Spleen (tissue), 11 donors: ENCODE results near the gene ANKRD17. TPM values are rescaled to one million over a fixed set of nuclear protein-coding genes. Genes with fewer than 3 reads are reported as not detected.
A peak's percentile ranks its signal among the peaks of the same experiment; 100 is the strongest.

Experiments
- DNase-seq: peaks from one replicate; pipeline ENCODE4 v3.0.0-alpha.2; 2020
- H3K27ac ChIP-seq, 8 donors: fragments of 200-600 bp; sonication (generic) in 7 of 8; 1 replicate in 4 of 8; 2 replicates in 4 of 8; pipeline versions ENCODE4 v1.5.0 to v1.8.0; 2016 to 2021; ENCODE audit warnings: inconsistent platforms in 4 of 8, mild to moderate bottlenecking in 4 of 8, moderate library complexity in 1 of 8
- H3K27me3 ChIP-seq, 7 donors: fragments of 200-600 bp; sonication (generic) in 6 of 7; replicated peaks in 1 of 7; 1 replicate in 4 of 7; 2 replicates in 3 of 7; pipeline versions ENCODE4 v1.5.0 to v1.8.0; 2016 to 2021; ENCODE audit warnings: inconsistent platforms in 3 of 7, mild to moderate bottlenecking in 1 of 7
- H3K36me3 ChIP-seq, 6 donors: fragments of 200-600 bp; sonication (generic) in 5 of 6; 1 replicate in 4 of 6; 2 replicates in 2 of 6; pipeline versions ENCODE4 v1.5.0 to v1.8.0; 2016 to 2021; ENCODE audit warnings: inconsistent platforms in 2 of 6
- H3K4me1 ChIP-seq, 6 donors: fragments of 200-600 bp; sonication (generic) in 5 of 6; 1 replicate in 3 of 6; 2 replicates in 3 of 6; pipeline versions ENCODE4 v1.5.0 to v1.8.0; 2016 to 2021; ENCODE audit warnings: inconsistent platforms in 3 of 6
- H3K4me3 ChIP-seq, 8 donors: fragments of 200-600 bp; sonication (generic) in 7 of 8; 1 replicate in 4 of 8; 2 replicates in 4 of 8; pipeline versions ENCODE4 v1.5.0 to v1.8.0; 2016 to 2021; ENCODE audit warnings: inconsistent platforms in 4 of 8, mild to moderate bottlenecking in 4 of 8, moderate library complexity in 2 of 8
- H3K9me3 ChIP-seq, 8 donors: fragments of 200-600 bp; sonication (generic) in 7 of 8; 1 replicate in 4 of 8; 2 replicates in 4 of 8; pipeline versions ENCODE4 v1.5.0 to v1.8.0; 2016 to 2021; ENCODE audit warnings: inconsistent platforms in 4 of 8
- POLR2A ChIP-seq, 3 donors: fragments of 450-650 bp; IDR thresholded peaks; one replicate each; pipeline ENCODE4 v1.5.1; 2017; ENCODE audit warnings: antibody characterized with exemption in 3 of 3, mild to moderate bottlenecking in 1 of 3
- POLR2AphosphoS5 ChIP-seq, 3 donors: sonication (generic); formaldehyde crosslinking; IDR thresholded peaks; one replicate each; pipeline ENCODE4 v1.5.1; 2017; ENCODE audit warnings: antibody characterized with exemption in 3 of 3
- WGBS, 5 donors: extraction: QIAGEN DNeasy Blood & Tissue Kit in 3 of 5; methylation state at CpG; one replicate each; pipeline versions ENCODE4 v1.1.5 to v1.1.7; 2013 to 2018; 5-methylcytosine and 5-hydroxymethylcytosine counted together
- intact Hi-C: fragments of 100-400 bp; cut with DNase I; formaldehyde crosslinking; loops from one replicate; pipeline ENCODE4 v1.15.0; 2023; ENCODE audit warnings: low total_unique reads
- polyA plus RNA-seq, 3 donors: library from polyadenylated mRNA; stranded (reverse); fragments of 200-250 nt; gene quantifications; one replicate each; pipeline ENCODE4 v1.2.1, GENCODE V29; 2013
- total RNA-seq, 7 donors: library from RNA; depleted of rRNA in 3 of 7; stranded (reverse); fragments of >200 nt in 3 of 7; fragmentation: NEBNext Ultra II Directional in 4 of 7; extraction: Animal tissue kit (Norgen Biotek cat#: 25700) in 4 of 7; gene quantifications; one replicate each; pipeline versions ENCODE4 v1.1.0 to v1.2.1, GENCODE V29; 2016 to 2021
- TF ChIP-seq, protein P1 (sequence below), 11 experiments: fragments of 200-600 bp in 7 of 11; fragments of 450-650 bp in 4 of 11; sonication (generic) in 4 of 11; IDR thresholded peaks in 8 of 11; conservative IDR thresholded peaks in 3 of 11; 1 replicate in 7 of 11; 2 replicates in 4 of 11; pipeline versions ENCODE4 v1.4.0 to v1.8.0; 2016 to 2021; ENCODE audit warnings: antibody characterized with exemption in 11 of 11, inconsistent platforms in 4 of 11, mild to moderate bottlenecking in 1 of 11
- donor health status: healthy with polysubstance abuse.
- donor health status: DM: no; HTN: no; CAD: no; lungs with moderate emphysema.
- donor health status: DM: no; HTN: no; CAD: no.
- donor health status: Bipolar disorder and iron deficiency.
- donor health status: healthy.
- donor health status: DM: no; HTN: no; CAD: no.
- donor health status: DM: yes; HTN: yes; CAD: no.

Gene ANKRD17
- total and polyA plus RNA-seq, 10 donors = 7.1 to 71.5 (median 60.0) TPM

GRCh38 chr4:73221734-73222133 is 36.9 kb downstream of the ANKRD17 start:
- WGBS, 5 donors = 74 to 94% (median 91%) methylated on average over 2 of the region's 2 CpGs
- Histone ChIP-seq H3K27ac (peak overlapping the region in 3 of 8 donors; percentile 88 to 91 (median 88)), H3K36me3 (no peaks in the 10 kb centered on the region), H3K4me3 (peak overlapping the region in 6 of 8 donors; percentile 29 to 66 (median 40)), H3K27me3 (no peaks in the 10 kb centered on the region), H3K9me3 (no peaks in the 10 kb centered on the region), H3K4me1 (peaks cover 22 to 73% (median 49%) of the 10 kb centered on the region in 6 donors)
- DNase-seq = no peak
- TF ChIP-seq POLR2AphosphoS5 (IDR thresholded peaks at IDR 0.05) (no peak), POLR2A (IDR thresholded peaks at IDR 0.05) (no peak)
- TF ChIP-seq, protein P1, sequence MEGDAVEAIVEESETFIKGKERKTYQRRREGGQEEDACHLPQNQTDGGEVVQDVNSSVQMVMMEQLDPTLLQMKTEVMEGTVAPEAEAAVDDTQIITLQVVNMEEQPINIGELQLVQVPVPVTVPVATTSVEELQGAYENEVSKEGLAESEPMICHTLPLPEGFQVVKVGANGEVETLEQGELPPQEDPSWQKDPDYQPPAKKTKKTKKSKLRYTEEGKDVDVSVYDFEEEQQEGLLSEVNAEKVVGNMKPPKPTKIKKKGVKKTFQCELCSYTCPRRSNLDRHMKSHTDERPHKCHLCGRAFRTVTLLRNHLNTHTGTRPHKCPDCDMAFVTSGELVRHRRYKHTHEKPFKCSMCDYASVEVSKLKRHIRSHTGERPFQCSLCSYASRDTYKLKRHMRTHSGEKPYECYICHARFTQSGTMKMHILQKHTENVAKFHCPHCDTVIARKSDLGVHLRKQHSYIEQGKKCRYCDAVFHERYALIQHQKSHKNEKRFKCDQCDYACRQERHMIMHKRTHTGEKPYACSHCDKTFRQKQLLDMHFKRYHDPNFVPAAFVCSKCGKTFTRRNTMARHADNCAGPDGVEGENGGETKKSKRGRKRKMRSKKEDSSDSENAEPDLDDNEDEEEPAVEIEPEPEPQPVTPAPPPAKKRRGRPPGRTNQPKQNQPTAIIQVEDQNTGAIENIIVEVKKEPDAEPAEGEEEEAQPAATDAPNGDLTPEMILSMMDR (IDR thresholded peaks at IDR 0.05 in 8 of 11, conservative IDR thresholded peaks at IDR 0.05 in 3 of 11) = no peak
- intact Hi-C loops = no loop called here

GRCh38 chr4:73220815-73221214 is 37.8 kb downstream of the ANKRD17 start:
- Histone ChIP-seq H3K27ac (no peak overlapping the region), H3K9me3 (no peaks in the 10 kb centered on the region), H3K4me3 (no peak overlapping the region), H3K27me3 (no peaks in the 10 kb centered on the region), H3K36me3 (no peaks in the 10 kb centered on the region), H3K4me1 (peaks cover 22 to 73% (median 49%) of the 10 kb centered on the region in 6 donors)
- intact Hi-C loops = no loop called here
- TF ChIP-seq POLR2A (IDR thresholded peaks at IDR 0.05) (no peak), POLR2AphosphoS5 (IDR thresholded peaks at IDR 0.05) (no peak)
- TF ChIP-seq, protein P1 (IDR thresholded peaks at IDR 0.05 in 8 of 11, conservative IDR thresholded peaks at IDR 0.05 in 3 of 11) = no peak
- DNase-seq = no peak

DNA sequence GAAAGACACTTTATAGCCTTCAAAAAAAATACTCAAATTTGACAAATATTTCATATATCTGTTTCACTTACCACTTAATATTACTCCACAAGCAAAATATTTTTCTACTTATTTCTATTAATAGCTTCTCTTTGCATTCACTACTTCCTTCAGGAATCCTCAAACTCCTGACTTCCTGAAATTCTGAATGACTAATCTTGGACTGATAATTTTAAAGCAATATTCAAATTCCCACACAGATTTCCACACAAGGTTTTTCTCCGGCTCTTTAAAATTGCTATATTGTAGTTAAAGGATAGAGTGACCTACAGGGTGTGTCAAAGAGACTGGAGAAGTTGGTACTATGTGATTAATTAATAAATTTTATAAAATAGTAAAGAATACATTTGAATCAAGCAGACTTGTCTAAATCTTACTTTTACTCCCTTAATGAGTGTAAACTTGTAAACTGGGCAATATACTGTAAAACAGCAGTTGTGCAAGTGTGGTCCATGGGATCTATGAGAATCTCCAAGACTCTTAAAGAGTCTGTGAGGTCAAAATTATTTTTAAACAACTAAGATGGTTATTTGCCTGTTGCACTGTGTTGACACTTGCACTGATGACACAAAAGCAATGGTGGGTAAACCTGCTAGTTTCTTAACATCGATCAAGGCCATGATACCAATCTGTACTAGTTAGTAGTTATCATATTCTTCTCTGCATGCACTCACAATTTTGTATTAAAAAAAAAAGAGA is 44.5 kb downstream of the ANKRD17 start:
- H3K4me3 ChIP-seq = no peak overlapping the region
- H3K9me3 ChIP-seq = no peaks in the 10 kb centered on the region
- H3K27ac ChIP-seq = peak overlapping the region in 2 of 8 donors; percentile 25 to 42
- H3K36me3 ChIP-seq = peaks cover 0 to 7% (median 0%) of the 10 kb centered on the region in 6 donors
- intact Hi-C loops = no loop called here
- no peaks in the 10 kb centered on the region for H3K27me3 ChIP-seq
- TF ChIP-seq, protein P1 (IDR thresholded peaks at IDR 0.05 in 8 of 11, conservative IDR thresholded peaks at IDR 0.05 in 3 of 11) = no peak
- TF ChIP-seq POLR2AphosphoS5 (IDR thresholded peaks at IDR 0.05) = no peak
- no peak for TF ChIP-seq POLR2A (IDR thresholded peaks at IDR 0.05)
- no peak for DNase-seq
- 71 to 92% (median 83%) methylated on average over 2 of the region's 2 CpGs for WGBS, 5 donors
- H3K4me1 ChIP-seq = peaks cover 0 to 38% (median 12%) of the 10 kb centered on the region in 6 donors

DNA sequence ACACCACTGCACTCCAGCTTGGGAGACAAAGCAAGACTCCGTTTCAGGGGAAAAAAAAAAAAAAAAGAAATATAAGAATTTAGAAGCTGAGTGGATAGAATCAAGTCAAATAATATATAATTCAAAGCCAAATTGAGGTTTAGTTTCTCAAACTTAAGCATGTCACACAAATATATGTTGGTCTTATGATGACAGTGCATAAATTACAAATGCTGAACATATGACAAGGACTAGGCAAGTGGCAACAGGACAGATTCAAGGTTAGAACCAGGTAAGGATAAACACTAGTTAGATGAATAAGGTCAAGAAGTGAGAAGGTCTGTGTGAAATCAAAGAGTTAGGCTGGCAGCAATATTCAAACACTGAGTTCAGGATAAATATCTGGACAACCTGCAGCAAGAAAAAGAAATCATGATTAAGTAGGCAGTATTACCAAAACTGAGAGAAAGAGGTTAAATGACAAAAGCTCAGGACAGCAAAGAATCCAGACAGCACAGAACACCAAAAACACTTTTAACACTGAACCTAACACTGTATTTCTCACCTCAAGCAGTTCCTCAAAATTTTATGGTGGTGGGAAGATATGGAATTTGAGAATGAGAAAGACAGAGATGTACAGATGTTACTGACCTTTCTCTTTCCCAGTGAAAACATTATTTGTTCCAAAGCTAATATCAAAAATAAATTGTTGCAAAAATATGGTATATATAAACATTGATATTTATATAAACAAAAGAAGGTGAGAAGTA is 45.4 kb downstream of the ANKRD17 start:
- no peak for DNase-seq
- no peak overlapping the region for H3K27ac ChIP-seq
- 87 to 100% (median 97%) methylated on average over 1 of the region's 1 CpG for WGBS, 5 donors
- peaks cover 0 to 7% (median 0%) of the 10 kb centered on the region in 6 donors for H3K36me3 ChIP-seq
- peaks cover 0 to 42% (median 10%) of the 10 kb centered on the region in 6 donors for H3K4me1 ChIP-seq
- intact Hi-C loops = no loop called here
- TF ChIP-seq, protein P1 (IDR thresholded peaks at IDR 0.05 in 8 of 11, conservative IDR thresholded peaks at IDR 0.05 in 3 of 11) = no peak
- TF ChIP-seq POLR2AphosphoS5 (IDR thresholded peaks at IDR 0.05) = no peak
- TF ChIP-seq POLR2A (IDR thresholded peaks at IDR 0.05) = no peak
- no peak overlapping the region for H3K4me3 ChIP-seq
- no peaks in the 10 kb centered on the region for H3K27me3 ChIP-seq
- no peaks in the 10 kb centered on the region for H3K9me3 ChIP-seq
